Vagina (tissue), 2 donors: ENCODE results near the gene SLC13A3.

Source experiments
- POLR2A ChIP-seq, 2 donors: fragments of 450-650 bp; IDR thresholded peaks; one replicate each; pipeline ENCODE4 v1.6.1; 2017; ENCODE audit warnings: antibody characterized with exemption in 2 of 2, mild to moderate bottlenecking in 2 of 2, moderate library complexity in 2 of 2
- POLR2AphosphoS5 ChIP-seq, 2 donors: sonication (generic); formaldehyde crosslinking; IDR thresholded peaks; one replicate each; pipeline ENCODE4 v1.9.0; 2017; ENCODE audit warnings: antibody characterized with exemption in 2 of 2, mild to moderate bottlenecking in 2 of 2, low read depth in 1 of 2; ENCODE audit not compliant: insufficient read depth in 1 of 2
- TF ChIP-seq, protein P1 (sequence below), 3 experiments: fragments of 450-650 bp in 2 of 3; fragments of 200-600 bp in 1 of 3; sonication (generic) in 1 of 3; IDR thresholded peaks; one replicate each; pipeline ENCODE4 v1.5.1; 2017 to 2019; ENCODE audit warnings: antibody characterized with exemption in 3 of 3, mild to moderate bottlenecking in 2 of 3, moderate library complexity in 2 of 3

DNA sequence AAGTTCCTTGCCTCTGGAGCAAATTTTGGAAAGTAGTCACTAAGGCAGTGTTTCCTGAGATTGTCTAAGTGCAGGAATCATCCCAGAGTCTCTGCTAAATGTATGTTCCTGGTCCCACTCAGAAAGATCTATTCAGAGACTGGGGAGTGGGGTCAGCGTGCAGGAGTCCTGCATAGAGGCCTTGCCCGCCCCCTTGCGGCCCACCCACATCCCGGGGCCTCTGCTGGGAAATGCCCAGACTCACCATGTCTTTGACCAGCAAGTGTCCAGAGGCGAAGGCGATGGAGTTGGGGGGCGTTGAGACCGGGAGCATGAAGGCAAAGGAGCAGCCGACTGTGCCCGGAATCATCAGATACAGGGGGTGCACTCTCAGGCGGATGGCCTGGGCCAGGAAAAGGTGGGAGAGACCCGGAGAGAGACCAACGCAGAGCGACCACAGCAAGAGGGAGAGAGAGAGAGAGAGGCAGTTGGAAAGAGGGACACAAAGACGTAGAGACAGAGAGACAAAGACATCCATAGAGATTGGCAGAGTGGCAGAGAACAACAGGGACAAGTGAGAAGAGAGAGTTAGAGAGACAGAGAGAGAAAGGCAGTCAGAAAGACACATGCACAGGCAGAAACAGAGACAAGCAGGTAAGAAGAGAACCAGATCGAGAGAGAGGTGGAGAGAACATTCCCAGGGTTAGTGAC, 87.9 kb downstream of the SLC13A3 start:
- TF ChIP-seq, protein P1, sequence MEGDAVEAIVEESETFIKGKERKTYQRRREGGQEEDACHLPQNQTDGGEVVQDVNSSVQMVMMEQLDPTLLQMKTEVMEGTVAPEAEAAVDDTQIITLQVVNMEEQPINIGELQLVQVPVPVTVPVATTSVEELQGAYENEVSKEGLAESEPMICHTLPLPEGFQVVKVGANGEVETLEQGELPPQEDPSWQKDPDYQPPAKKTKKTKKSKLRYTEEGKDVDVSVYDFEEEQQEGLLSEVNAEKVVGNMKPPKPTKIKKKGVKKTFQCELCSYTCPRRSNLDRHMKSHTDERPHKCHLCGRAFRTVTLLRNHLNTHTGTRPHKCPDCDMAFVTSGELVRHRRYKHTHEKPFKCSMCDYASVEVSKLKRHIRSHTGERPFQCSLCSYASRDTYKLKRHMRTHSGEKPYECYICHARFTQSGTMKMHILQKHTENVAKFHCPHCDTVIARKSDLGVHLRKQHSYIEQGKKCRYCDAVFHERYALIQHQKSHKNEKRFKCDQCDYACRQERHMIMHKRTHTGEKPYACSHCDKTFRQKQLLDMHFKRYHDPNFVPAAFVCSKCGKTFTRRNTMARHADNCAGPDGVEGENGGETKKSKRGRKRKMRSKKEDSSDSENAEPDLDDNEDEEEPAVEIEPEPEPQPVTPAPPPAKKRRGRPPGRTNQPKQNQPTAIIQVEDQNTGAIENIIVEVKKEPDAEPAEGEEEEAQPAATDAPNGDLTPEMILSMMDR (IDR thresholded peaks at IDR 0.05) = no peak
- TF ChIP-seq POLR2A (IDR thresholded peaks at IDR 0.05) (no peak), POLR2AphosphoS5 (IDR thresholded peaks at IDR 0.05; ENCODE audit: insufficient read depth in 1 of 2, low read depth in 1 of 2) (no peak)
